Tibial nerve (tissue), 4 donors: ENCODE data around the gene GNA12.

ENCODE experiments used
- EP300 ChIP-seq, 2 donors: sonication (generic); formaldehyde crosslinking; IDR thresholded peaks; one replicate each; pipeline ENCODE4 v1.6.1; 2017; ENCODE audit warnings: antibody characterized with exemption in 2 of 2, mild to moderate bottlenecking in 1 of 2
- POLR2A ChIP-seq, 2 donors: fragments of 450-650 bp; IDR thresholded peaks; one replicate each; pipeline ENCODE4 v1.6.1; 2017; ENCODE audit warnings: antibody characterized with exemption in 2 of 2, mild to moderate bottlenecking in 2 of 2, moderate library complexity in 2 of 2
- TF ChIP-seq, protein P1 (sequence below), 5 experiments: fragments of 200-600 bp in 3 of 5; fragments of 450-650 bp in 2 of 5; sonication (generic) in 3 of 5; IDR thresholded peaks; one replicate each; pipeline ENCODE4 v1.5.1; 2016 to 2019; ENCODE audit warnings: antibody characterized with exemption in 5 of 5, mild to moderate bottlenecking in 3 of 5, moderate library complexity in 2 of 5

DNA sequence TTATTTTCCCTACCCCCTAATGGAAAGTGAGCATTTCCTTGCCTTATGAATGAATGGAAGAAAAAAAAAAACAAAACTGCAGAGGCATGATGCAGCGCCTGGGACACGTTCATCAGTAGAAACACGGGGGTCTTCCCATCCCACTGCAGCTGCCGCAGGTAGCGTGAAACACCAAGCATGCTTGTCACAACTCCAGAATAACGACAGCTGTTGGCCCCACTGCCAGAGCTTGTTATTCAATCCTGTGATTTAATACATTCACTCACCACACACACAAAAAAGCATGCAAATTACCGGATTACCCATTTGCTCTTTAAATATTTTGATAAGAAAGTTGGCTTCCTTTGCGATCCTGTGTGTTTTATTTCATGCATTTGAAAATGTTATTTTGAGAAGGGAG, 48.4 kb upstream of the GNA12 start:
- TF ChIP-seq, protein P1, sequence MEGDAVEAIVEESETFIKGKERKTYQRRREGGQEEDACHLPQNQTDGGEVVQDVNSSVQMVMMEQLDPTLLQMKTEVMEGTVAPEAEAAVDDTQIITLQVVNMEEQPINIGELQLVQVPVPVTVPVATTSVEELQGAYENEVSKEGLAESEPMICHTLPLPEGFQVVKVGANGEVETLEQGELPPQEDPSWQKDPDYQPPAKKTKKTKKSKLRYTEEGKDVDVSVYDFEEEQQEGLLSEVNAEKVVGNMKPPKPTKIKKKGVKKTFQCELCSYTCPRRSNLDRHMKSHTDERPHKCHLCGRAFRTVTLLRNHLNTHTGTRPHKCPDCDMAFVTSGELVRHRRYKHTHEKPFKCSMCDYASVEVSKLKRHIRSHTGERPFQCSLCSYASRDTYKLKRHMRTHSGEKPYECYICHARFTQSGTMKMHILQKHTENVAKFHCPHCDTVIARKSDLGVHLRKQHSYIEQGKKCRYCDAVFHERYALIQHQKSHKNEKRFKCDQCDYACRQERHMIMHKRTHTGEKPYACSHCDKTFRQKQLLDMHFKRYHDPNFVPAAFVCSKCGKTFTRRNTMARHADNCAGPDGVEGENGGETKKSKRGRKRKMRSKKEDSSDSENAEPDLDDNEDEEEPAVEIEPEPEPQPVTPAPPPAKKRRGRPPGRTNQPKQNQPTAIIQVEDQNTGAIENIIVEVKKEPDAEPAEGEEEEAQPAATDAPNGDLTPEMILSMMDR (IDR thresholded peaks at IDR 0.05): no peak
- TF ChIP-seq POLR2A (IDR thresholded peaks at IDR 0.05) (no peak), EP300 (IDR thresholded peaks at IDR 0.05) (no peak)
